ENCODE results near the gene SLC6A3.

DNA sequence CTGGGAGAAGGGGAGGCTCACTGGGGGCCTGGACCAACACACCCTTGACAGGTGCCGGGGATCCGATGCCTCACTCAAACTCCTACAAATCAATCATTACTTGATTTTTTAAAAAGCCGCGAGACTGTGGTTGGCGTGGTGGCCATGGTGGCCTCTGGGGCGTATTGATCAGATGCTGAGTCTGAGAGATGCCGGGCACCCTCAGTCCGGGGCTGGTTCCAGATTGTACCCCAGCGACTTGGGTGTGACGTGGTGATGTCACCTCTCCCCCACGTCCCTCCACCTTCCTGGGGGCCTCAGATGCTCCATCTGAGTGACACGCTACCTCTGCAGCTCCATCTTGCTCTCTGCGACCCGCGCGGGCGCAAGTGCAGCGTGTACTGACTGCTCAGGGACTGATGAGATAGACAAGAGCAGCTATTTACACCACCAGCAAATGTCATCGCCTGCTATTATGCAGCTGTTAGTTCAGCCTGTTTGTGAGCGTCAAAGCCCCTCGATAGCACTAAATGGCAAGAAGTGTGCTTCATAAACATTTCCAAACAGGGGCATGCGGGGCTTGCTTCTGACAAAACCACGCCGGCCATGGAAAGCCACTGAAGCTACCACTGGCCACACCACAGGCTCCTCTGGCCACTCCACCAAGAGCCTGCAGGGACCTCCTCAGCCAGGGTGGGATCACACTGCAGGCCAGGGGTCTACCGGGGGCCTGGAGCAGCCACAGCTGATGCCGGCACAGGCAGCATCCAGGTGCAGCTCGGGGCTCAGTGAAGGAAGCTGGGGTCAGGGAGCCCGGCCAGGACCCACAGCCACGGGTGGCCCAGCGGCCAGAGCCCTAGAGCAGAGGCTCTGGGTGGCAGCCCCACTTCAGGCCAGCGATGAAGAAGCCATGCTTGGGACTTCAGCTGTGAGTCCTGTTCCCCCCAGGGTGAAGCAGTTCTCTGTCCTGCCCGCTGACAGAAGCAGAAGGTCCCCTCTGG lies 50.1 kb downstream of the SLC6A3 start:
- no peak for TF ChIP-seq EP300 (IDR thresholded peaks at IDR 0.05)
- TF ChIP-seq, protein P1, sequence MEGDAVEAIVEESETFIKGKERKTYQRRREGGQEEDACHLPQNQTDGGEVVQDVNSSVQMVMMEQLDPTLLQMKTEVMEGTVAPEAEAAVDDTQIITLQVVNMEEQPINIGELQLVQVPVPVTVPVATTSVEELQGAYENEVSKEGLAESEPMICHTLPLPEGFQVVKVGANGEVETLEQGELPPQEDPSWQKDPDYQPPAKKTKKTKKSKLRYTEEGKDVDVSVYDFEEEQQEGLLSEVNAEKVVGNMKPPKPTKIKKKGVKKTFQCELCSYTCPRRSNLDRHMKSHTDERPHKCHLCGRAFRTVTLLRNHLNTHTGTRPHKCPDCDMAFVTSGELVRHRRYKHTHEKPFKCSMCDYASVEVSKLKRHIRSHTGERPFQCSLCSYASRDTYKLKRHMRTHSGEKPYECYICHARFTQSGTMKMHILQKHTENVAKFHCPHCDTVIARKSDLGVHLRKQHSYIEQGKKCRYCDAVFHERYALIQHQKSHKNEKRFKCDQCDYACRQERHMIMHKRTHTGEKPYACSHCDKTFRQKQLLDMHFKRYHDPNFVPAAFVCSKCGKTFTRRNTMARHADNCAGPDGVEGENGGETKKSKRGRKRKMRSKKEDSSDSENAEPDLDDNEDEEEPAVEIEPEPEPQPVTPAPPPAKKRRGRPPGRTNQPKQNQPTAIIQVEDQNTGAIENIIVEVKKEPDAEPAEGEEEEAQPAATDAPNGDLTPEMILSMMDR (IDR thresholded peaks at IDR 0.05): no peak

All from tibial nerve (tissue), 4 donors.